Measurements from ENCODE around the gene SGPP2.

DNA sequence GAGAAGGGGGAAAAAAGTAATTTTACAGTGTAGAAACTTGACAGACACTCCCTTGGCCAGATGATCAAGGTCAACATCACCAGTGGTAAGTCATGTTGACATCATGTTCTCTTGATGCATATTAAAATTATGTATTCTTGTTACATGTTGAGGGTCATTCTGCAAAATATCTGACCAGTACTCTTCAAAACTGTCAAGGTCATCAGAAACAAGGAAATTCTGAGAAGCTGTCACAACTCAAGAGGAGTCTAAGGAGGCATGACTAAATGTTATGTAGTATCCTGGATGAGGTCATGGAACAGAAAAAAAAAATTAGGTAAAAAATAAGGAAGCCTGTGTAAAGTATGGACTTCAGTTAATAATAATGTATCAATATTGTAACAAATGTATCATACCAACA lies 6.3 kb downstream of the SGPP2 start:
- TF ChIP-seq, protein P1, sequence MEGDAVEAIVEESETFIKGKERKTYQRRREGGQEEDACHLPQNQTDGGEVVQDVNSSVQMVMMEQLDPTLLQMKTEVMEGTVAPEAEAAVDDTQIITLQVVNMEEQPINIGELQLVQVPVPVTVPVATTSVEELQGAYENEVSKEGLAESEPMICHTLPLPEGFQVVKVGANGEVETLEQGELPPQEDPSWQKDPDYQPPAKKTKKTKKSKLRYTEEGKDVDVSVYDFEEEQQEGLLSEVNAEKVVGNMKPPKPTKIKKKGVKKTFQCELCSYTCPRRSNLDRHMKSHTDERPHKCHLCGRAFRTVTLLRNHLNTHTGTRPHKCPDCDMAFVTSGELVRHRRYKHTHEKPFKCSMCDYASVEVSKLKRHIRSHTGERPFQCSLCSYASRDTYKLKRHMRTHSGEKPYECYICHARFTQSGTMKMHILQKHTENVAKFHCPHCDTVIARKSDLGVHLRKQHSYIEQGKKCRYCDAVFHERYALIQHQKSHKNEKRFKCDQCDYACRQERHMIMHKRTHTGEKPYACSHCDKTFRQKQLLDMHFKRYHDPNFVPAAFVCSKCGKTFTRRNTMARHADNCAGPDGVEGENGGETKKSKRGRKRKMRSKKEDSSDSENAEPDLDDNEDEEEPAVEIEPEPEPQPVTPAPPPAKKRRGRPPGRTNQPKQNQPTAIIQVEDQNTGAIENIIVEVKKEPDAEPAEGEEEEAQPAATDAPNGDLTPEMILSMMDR (conservative IDR thresholded peaks at IDR 0.05) = no peak
- TF ChIP-seq EZH2 (IDR thresholded peaks at IDR 0.05; ENCODE audit: low read depth) = no peak

Measured in PC-9 (cell line).